ENCODE data around the gene GRPR.

The GRPR gene

GRCh38 chrX:16123222-16123786 is at the start of gene GRPR:
TSS of gene GRPR (plus strand) at chrX:16123565. CDS start at chrX:16123954, 389 bp downstream.
- peak; percentile 94 for DNase-seq

GRCh38 chrX:16075087-16075486 is 48.3 kb upstream of the GRPR start:
- DNase-seq, result no peak

GRCh38 chrX:16076834-16077233 is 46.5 kb upstream of the GRPR start:
- DNase-seq, result peak; percentile 59

- no peak for DNase-seq
These were observed 45.6 kb upstream of the GRPR start for GRCh38 chrX:16077811-16078210.

GRCh38 chrX:16081357-16081756 is 42.0 kb upstream of the GRPR start:
- DNase-seq, result no peak

- DNase-seq, result no peak
These were observed 40.8 kb upstream of the GRPR start for GRCh38 chrX:16082470-16083085.

GRCh38 chrX:16087076-16087475 is 36.3 kb upstream of the GRPR start:
- no peak for DNase-seq

- no peak for DNase-seq
These were observed 34.3 kb upstream of the GRPR start for GRCh38 chrX:16089086-16089485.

- DNase-seq, result no peak
These were observed 27.2 kb upstream of the GRPR start for GRCh38 chrX:16096141-16096540.

GRCh38 chrX:16100673-16101072 is 22.7 kb upstream of the GRPR start:
- no peak for DNase-seq

- DNase-seq, result no peak
These were observed 21.8 kb upstream of the GRPR start for GRCh38 chrX:16101581-16101980.

GRCh38 chrX:16103625-16104024 is 19.7 kb upstream of the GRPR start:
- no peak for DNase-seq

- peak; percentile 9 for DNase-seq
These were observed 10.9 kb upstream of the GRPR start for GRCh38 chrX:16112428-16112827.

GRCh38 chrX:16113978-16114565 is 9.3 kb upstream of the GRPR start:
- DNase-seq, result no peak

GRCh38 chrX:16114611-16115010 is 8.8 kb upstream of the GRPR start:
- DNase-seq, result no peak

- DNase-seq, result no peak
These were observed 3.8 kb upstream of the GRPR start for GRCh38 chrX:16119353-16120220.

GRCh38 chrX:16120431-16120830 is 2.9 kb upstream of the GRPR start:
- DNase-seq, result peak; percentile 7

- DNase-seq, result no peak
These were observed 836 bp downstream of the GRPR start for GRCh38 chrX:16124201-16124600.

GRCh38 chrX:16125520-16126149 is 2.3 kb downstream of the GRPR start:
- DNase-seq, result peak; percentile 11

- peak; percentile 45 for DNase-seq
These were observed 7.3 kb downstream of the GRPR start for GRCh38 chrX:16130707-16131106.

GRCh38 chrX:16134936-16135335 is 11.6 kb downstream of the GRPR start:
- DNase-seq, result no peak

- no peak for DNase-seq
These were observed 12.7 kb downstream of the GRPR start for GRCh38 chrX:16136080-16136479.

GRCh38 chrX:16137416-16138107 is 14.2 kb downstream of the GRPR start:
- DNase-seq, result no peak

Data from DMS53 (cell line).